ENCODE measurements around the gene HOXC6. TPM values are rescaled to one million over a fixed set of nuclear protein-coding genes. Genes with fewer than 3 reads are reported as not detected.

The HOXC6 gene
- total and polyA plus RNA-seq, 9 of the 15 experiments (the other 6 are each of a cell fraction or from before 2014, with no cell fraction given): 0.06 to 4.0 (median 1.4) TPM

GRCh38 chr12:54036620-54037359 is 8.6 kb downstream of the HOXC6 start (continued):
- TF ChIP-seq ATF3 (IDR thresholded peaks at IDR 0.05) (no peak), ATF3 (CRISPR knock-in tag; conservative IDR thresholded peaks at IDR 0.05) (no peak), POU5F1 (IDR thresholded peaks at IDR 0.05; ENCODE audit: borderline replicate concordance, low read depth, low read length, partially characterized antibody) (no peak), ZKSCAN1 (IDR thresholded peaks at IDR 0.05; ENCODE audit: low read depth, low read length) (no peak), KAT7 (CRISPR knock-in tag; IDR thresholded peaks at IDR 0.05; ENCODE audit: borderline replicate concordance) (no peak), ZBTB40 (IDR thresholded peaks at IDR 0.05) (no peak), ZBTB40 (CRISPR knock-in tag; IDR thresholded peaks at IDR 0.05) (no peak), CREB3 (tag; conservative IDR thresholded peaks at IDR 0.05; ENCODE audit: low read depth) (no peak), OTX1 (CRISPR knock-in tag; IDR thresholded peaks at IDR 0.05) (no peak), RBM14 (IDR thresholded peaks at IDR 0.05; ENCODE audit: borderline replicate concordance, insufficient read depth, low read depth, low read length) (no peak), GTF2B (IDR thresholded peaks at IDR 0.05; ENCODE audit: extremely low read depth, insufficient read length) (no peak), E2F1 (CRISPR knock-in tag; IDR thresholded peaks at IDR 0.05) (no peak)
